Caco-2 (cell line): ENCODE data around the gene PTPRN2. TPM values are rescaled to one million over a fixed set of nuclear protein-coding genes. Genes with fewer than 3 reads are reported as not detected.

Experiments used
- BruUV-seq: library from RNA; stranded (reverse); fragments of 400-500 nt; replicated peaks from 2 replicates; lab custom pipeline; 2021; lab: Mats Ljungman, UMichigan
- CTCF ChIA-PET: fragments of 300-600 bp; sonication (Branson Sonifier 250); formaldehyde crosslinking; loops from one replicate; lab custom pipeline; 2022; ENCODE audit warnings: antibody characterized with exemption; lab: Charles Lee
- POLR2A ChIA-PET: fragments of 300-600 bp; sonication (Branson Sonifier 250); formaldehyde crosslinking; loops from one replicate; lab custom pipeline; 2022; ENCODE audit warnings: antibody characterized with exemption; lab: Charles Lee
- DNase-seq, 2 experiments: peaks; one replicate each; pipeline versions ENCODE4 v3.0.0 to v3.0.0-alpha.2; 2020 to 2022
- H3K27me3 ChIP-seq: replicated peaks from 2 replicates; pipeline ENCODE4 v1.6.0; 2011; ENCODE audit warnings: low read length; ENCODE audit not compliant: control insufficient read depth, insufficient read depth
- H3K36me3 ChIP-seq: 2 replicates; pipeline ENCODE4 v1.5.1; 2011; ENCODE audit warnings: low read length; ENCODE audit not compliant: control insufficient read depth, insufficient read depth
- H3K4me1 ChIP-seq: fragments of 250-450 bp; sonication (Bioruptor Pico); 2 replicates; pipeline ENCODE4 v1.5.1; 2020; ENCODE audit warnings: mild to moderate bottlenecking
- H3K4me3 ChIP-seq: 2 replicates; pipeline ENCODE4 v1.5.1; 2011; ENCODE audit warnings: low read depth, mild to moderate bottlenecking, control low read depth, low read length
- H3K9me3 ChIP-seq: fragments of 250-450 bp; sonication (Bioruptor Pico); 2 replicates; pipeline ENCODE4 v1.5.1; 2020; ENCODE audit warnings: mild to moderate bottlenecking, moderate library complexity
- H3K27ac Mint-ChIP-seq: one replicate; pipeline ENCODE4 v1.8.0; 2022; ENCODE audit warnings: mixed read lengths; ENCODE audit not compliant: unreplicated experiment
- H3K27me3 Mint-ChIP-seq: one replicate; pipeline ENCODE4 v1.8.0; 2022; ENCODE audit warnings: mixed read lengths; ENCODE audit not compliant: insufficient read depth, unreplicated experiment
- H3K36me3 Mint-ChIP-seq: one replicate; pipeline ENCODE4 v1.8.0; 2022; ENCODE audit warnings: mild to moderate bottlenecking, mixed read lengths; ENCODE audit not compliant: insufficient read depth, unreplicated experiment
- H3K4me1 Mint-ChIP-seq: one replicate; pipeline ENCODE4 v1.8.0; 2022; ENCODE audit warnings: low read depth, mixed read lengths; ENCODE audit not compliant: unreplicated experiment
- H3K4me3 Mint-ChIP-seq: one replicate; pipeline ENCODE4 v1.8.0; 2022; ENCODE audit warnings: mild to moderate bottlenecking, moderate library complexity, mixed read lengths; ENCODE audit not compliant: unreplicated experiment
- H3K9me3 Mint-ChIP-seq: one replicate; pipeline ENCODE4 v1.8.0; 2022; ENCODE audit warnings: mixed read lengths; ENCODE audit not compliant: unreplicated experiment
- intact Hi-C: fragments of 100-400 bp; cut with micrococcal nuclease; formaldehyde crosslinking; loops from one replicate; pipeline ENCODE4 v1.10.0; 2022; ENCODE audit not compliant: unreplicated experiment
- total RNA-seq: library from RNA; stranded (reverse); gene quantifications from 2 replicates; pipeline ENCODE4 v1.2.3, GENCODE V29; 2022
- TF ChIP-seq, protein P1 (sequence below), 2 experiments: fragments of 200-600 bp in 1 of 2; IDR thresholded peaks; 1 replicate in 1 of 2; 2 replicates in 1 of 2; pipeline versions ENCODE4 v1.5.1 to v1.8.0; 2011 to 2022; ENCODE audit warnings: antibody characterized with exemption in 1 of 2, control low read depth in 1 of 2, inconsistent platforms in 1 of 2, low read depth in 1 of 2, low read length in 1 of 2, mild to moderate bottlenecking in 1 of 2, moderate library complexity in 1 of 2; ENCODE audit not compliant: insufficient read depth in 1 of 2, severe bottlenecking in 1 of 2, unreplicated experiment in 1 of 2

Gene PTPRN2
- total RNA-seq, 1 experiment from 2014 or later, result 1.4 TPM

DNA sequence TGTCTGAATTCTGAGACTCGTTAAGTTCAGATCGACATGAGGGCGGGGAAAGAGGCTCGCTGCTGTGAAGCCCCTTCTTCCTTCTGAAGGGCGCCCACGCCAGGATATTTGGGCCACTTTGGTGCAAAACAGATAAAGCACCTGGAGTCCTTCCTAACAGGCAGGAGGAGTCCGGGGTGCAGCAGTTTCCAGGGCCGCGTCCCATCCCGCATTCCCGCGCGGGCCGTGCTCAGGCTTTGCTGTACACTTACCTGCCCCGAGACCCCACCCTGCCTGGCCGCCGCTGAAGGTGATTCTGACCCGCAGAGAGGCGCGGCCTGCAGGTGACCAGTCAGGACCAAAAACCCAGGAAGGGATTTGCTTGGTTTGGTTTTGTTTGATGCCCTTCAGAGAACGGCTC, 454.6 kb downstream of the PTPRN2 start:
- Histone ChIP-seq H3K9me3 (peaks cover 28% of the 10 kb centered on the region), H3K36me3 (no peaks in the 10 kb centered on the region)
- H3K27ac Mint-ChIP-seq, result no peak overlapping the region

DNA sequence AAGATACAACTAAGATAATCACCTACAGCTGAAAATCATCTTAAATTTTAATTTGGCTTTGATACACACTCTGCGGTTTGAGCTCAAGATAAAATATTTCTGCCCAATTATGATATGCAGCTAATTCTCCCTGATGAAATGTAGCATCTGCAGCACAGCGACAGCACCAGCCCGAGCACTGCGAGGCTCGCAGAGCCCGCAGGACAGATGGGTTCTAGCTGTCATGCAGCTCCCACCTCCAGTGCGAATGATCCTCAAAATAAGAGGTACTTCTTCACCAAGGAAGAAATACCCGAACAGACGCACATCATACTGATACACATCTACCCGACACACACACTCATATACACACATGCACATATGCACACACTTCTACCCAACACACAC, 457.6 kb downstream of the PTPRN2 start:
- no peaks in the 10 kb centered on the region for H3K27me3 ChIP-seq
- POLR2A ChIA-PET, result interaction anchor here (0.5 kb wide), 1 partner anchor 350 kb away, joined by 4 read pairs; no protein-coding TSS in a partner anchor
- H3K9me3 ChIP-seq, result peaks cover 17% of the 10 kb centered on the region
- no peaks in the 10 kb centered on the region for H3K4me1 ChIP-seq
- BruUV-seq, result no TSS peak
- peaks cover 4% of the 10 kb centered on the region for H3K9me3 Mint-ChIP-seq
- H3K36me3 ChIP-seq, result no peaks in the 10 kb centered on the region
- TF ChIP-seq, protein P1, sequence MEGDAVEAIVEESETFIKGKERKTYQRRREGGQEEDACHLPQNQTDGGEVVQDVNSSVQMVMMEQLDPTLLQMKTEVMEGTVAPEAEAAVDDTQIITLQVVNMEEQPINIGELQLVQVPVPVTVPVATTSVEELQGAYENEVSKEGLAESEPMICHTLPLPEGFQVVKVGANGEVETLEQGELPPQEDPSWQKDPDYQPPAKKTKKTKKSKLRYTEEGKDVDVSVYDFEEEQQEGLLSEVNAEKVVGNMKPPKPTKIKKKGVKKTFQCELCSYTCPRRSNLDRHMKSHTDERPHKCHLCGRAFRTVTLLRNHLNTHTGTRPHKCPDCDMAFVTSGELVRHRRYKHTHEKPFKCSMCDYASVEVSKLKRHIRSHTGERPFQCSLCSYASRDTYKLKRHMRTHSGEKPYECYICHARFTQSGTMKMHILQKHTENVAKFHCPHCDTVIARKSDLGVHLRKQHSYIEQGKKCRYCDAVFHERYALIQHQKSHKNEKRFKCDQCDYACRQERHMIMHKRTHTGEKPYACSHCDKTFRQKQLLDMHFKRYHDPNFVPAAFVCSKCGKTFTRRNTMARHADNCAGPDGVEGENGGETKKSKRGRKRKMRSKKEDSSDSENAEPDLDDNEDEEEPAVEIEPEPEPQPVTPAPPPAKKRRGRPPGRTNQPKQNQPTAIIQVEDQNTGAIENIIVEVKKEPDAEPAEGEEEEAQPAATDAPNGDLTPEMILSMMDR (IDR thresholded peaks at IDR 0.05; ENCODE audit: insufficient read depth in 1 of 2, low read depth in 1 of 2, low read length in 1 of 2, severe bottlenecking in 1 of 2, unreplicated experiment in 1 of 2), result no peak
- H3K4me1 Mint-ChIP-seq, result no peaks in the 10 kb centered on the region
- no peaks in the 10 kb centered on the region for H3K27me3 Mint-ChIP-seq
- intact Hi-C loops, result no loop called here
- CTCF ChIA-PET, result no interaction called here
- no peak overlapping the region for H3K4me3 Mint-ChIP-seq
- no peak overlapping the region for H3K27ac Mint-ChIP-seq
- no peak for DNase-seq
- H3K4me3 ChIP-seq, result no peak overlapping the region
- no peaks in the 10 kb centered on the region for H3K36me3 Mint-ChIP-seq

More for the DNA sequence above, 454.6 kb downstream of the PTPRN2 start:
- Mint-ChIP-seq H3K27me3 (no peaks in the 10 kb centered on the region), H3K4me3 (no peak overlapping the region), H3K36me3 (no peaks in the 10 kb centered on the region), H3K9me3 (peaks cover 5% of the 10 kb centered on the region), H3K4me1 (no peaks in the 10 kb centered on the region)
- TF ChIP-seq, protein P1 (IDR thresholded peaks at IDR 0.05; ENCODE audit: insufficient read depth in 1 of 2, low read depth in 1 of 2, low read length in 1 of 2, severe bottlenecking in 1 of 2, unreplicated experiment in 1 of 2), result no peak
- ChIA-PET POLR2A (no interaction called here), CTCF (no interaction called here)
- intact Hi-C loops, result no loop called here
- no peak for DNase-seq
- Histone ChIP-seq H3K4me1 (no peaks in the 10 kb centered on the region), H3K4me3 (no peak overlapping the region), H3K27me3 (no peaks in the 10 kb centered on the region)
- no TSS peak for BruUV-seq

DNA sequence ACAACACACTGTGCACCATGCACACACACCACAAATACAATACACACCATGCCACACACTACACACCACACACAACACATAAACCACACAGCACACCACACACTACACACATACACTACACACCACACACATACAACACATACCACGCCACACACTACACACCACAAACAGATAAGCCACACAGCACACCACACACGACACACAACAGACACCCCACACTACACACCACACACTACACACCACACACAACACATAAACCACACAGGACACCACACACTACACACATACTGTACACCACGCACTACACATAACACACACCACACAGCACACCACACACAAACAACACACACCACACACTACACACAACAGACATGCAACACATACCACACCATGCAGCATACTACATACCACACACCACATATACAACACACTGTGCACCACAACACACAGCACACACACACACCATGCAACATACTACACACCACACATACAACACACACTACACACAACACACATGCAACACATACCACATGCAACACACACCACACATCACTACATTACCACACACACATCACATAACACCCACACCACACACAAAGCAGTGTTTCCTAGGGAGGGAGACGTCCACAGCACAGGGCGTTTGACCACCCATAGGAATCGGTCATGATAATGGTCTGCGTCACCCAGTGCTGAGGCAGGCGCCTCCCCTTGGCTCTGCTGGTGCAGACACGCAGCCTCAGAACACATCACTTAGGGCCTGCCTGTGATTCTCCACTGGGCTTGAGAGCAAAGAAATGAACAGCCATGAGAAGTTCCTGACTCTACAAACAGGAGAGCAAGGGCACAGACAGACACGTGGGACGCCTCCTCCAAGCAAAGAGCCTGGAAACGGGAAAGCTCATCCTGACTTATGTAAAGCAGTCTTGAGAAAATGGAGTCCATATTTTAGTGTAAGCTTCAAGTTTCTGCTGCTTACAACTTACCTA, 458.3 kb downstream of the PTPRN2 start:
- no TSS peak for BruUV-seq
- H3K4me3 Mint-ChIP-seq, result no peak overlapping the region
- TF ChIP-seq, protein P1 (IDR thresholded peaks at IDR 0.05; ENCODE audit: insufficient read depth in 1 of 2, low read depth in 1 of 2, low read length in 1 of 2, severe bottlenecking in 1 of 2, unreplicated experiment in 1 of 2), result no peak
- peaks cover 17% of the 10 kb centered on the region for H3K9me3 ChIP-seq
- H3K9me3 Mint-ChIP-seq, result peaks cover 6% of the 10 kb centered on the region
- H3K4me1 ChIP-seq, result no peaks in the 10 kb centered on the region
- CTCF ChIA-PET, result no interaction called here
- no peaks in the 10 kb centered on the region for H3K36me3 Mint-ChIP-seq
- no peaks in the 10 kb centered on the region for H3K27me3 Mint-ChIP-seq
- H3K4me3 ChIP-seq, result no peak overlapping the region
- H3K27me3 ChIP-seq, result no peaks in the 10 kb centered on the region
- intact Hi-C loops, result no loop called here
- H3K4me1 Mint-ChIP-seq, result no peaks in the 10 kb centered on the region
- no peak for DNase-seq
- H3K27ac Mint-ChIP-seq, result no peak overlapping the region
- no peaks in the 10 kb centered on the region for H3K36me3 ChIP-seq
- POLR2A ChIA-PET, result no interaction called here
